ENCODE data around the gene NEUROG1.

GRCh38 chr5:135571902-135572301 lies 36.1 kb upstream of the NEUROG1 start:
- TF ChIP-seq POLR2AphosphoS5 (IDR thresholded peaks at IDR 0.05) (no peak), POLR2A (IDR thresholded peaks at IDR 0.05; ENCODE audit: low read depth) (no peak)
- TF ChIP-seq, protein P1, sequence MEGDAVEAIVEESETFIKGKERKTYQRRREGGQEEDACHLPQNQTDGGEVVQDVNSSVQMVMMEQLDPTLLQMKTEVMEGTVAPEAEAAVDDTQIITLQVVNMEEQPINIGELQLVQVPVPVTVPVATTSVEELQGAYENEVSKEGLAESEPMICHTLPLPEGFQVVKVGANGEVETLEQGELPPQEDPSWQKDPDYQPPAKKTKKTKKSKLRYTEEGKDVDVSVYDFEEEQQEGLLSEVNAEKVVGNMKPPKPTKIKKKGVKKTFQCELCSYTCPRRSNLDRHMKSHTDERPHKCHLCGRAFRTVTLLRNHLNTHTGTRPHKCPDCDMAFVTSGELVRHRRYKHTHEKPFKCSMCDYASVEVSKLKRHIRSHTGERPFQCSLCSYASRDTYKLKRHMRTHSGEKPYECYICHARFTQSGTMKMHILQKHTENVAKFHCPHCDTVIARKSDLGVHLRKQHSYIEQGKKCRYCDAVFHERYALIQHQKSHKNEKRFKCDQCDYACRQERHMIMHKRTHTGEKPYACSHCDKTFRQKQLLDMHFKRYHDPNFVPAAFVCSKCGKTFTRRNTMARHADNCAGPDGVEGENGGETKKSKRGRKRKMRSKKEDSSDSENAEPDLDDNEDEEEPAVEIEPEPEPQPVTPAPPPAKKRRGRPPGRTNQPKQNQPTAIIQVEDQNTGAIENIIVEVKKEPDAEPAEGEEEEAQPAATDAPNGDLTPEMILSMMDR (IDR thresholded peaks at IDR 0.05), result no peak
